Memory B cell (primary cell): ENCODE measurements around the gene SC5D.

Source experiments
- ATAC-seq: fragments of 150-1000 bp; cut with Tn5 transposase; 2 replicates; pipeline ENCODE4 v1.10.0; 2021; ENCODE audit warnings: low read depth, mild to moderate bottlenecking, moderate library complexity
- DNase-seq, 2 donors: peaks; one replicate each; pipeline ENCODE4 v3.0.0; 2022; ENCODE audit warnings: low spot score in 2 of 2
- H3K27ac Mint-ChIP-seq: one replicate; pipeline ENCODE4 v1.8.0; 2022; ENCODE audit warnings: mild to moderate bottlenecking, moderate library complexity, mixed read lengths
- H3K27me3 Mint-ChIP-seq: one replicate; pipeline ENCODE4 v1.8.0; 2022; ENCODE audit warnings: mixed read lengths
- H3K36me3 Mint-ChIP-seq: one replicate; pipeline ENCODE4 v1.8.0; 2022; ENCODE audit warnings: mild to moderate bottlenecking, mixed read lengths
- H3K4me1 Mint-ChIP-seq: one replicate; pipeline ENCODE4 v1.8.0; 2022; ENCODE audit warnings: mixed read lengths
- H3K4me3 Mint-ChIP-seq: one replicate; pipeline ENCODE4 v1.8.0; 2022; ENCODE audit warnings: mild to moderate bottlenecking, moderate library complexity, mixed read lengths
- H3K9me3 Mint-ChIP-seq: one replicate; pipeline ENCODE4 v1.8.0; 2022; ENCODE audit warnings: mixed read lengths

Gene SC5D, protein sequence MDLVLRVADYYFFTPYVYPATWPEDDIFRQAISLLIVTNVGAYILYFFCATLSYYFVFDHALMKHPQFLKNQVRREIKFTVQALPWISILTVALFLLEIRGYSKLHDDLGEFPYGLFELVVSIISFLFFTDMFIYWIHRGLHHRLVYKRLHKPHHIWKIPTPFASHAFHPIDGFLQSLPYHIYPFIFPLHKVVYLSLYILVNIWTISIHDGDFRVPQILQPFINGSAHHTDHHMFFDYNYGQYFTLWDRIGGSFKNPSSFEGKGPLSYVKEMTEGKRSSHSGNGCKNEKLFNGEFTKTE

DNA sequence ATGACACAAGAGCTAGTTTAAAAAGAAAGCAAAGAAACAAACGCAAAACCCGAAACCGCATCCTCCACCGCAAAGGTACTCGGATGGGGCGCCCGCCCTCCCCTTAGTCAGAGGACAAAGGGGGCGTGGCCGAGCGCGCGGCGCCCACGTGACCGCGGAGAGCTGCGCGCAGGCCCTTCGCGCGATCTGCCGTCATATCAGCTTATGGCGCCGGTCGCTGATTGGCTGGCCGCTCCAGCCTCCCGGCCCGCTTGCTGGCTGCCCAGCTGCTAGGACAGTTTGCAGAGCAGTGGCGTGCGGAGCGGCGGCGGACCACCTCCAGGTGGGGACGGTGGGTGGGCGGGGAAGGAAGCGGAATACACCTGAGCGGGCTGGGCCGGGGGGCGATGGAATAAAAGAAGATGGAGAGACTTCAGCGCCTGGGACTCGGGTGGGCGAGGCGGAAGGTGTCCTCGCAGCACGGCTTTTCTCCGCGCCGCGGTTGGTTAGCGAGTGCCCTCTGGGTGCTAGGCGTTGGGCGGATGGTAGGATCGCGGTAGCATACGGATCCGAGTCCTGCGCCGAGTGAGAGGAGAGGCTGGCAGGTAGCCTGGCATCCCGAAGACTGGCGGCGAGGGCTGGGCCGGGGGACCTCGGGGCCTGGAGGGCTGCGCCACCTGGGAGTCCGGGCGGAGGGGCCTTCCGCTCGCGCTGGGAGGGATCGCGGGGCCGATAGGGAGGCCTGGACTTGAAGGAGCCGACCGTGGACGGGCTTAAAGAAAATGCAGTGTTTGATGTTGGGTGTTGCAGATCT lies at the start of gene SC5D:
SC5D (plus strand) TSS at position 277 of the 793 bp plus-strand sequence. CDS start 10,605 bp downstream, outside the sequence.
- peak; percentile 89 for ATAC-seq
- peak; percentile 89 to 91 for DNase-seq
- Mint-ChIP-seq H3K9me3 (no peaks in the 10 kb centered on the region), H3K36me3 (peaks cover 5% of the 10 kb centered on the region), H3K4me1 (peaks cover 31% of the 10 kb centered on the region), H3K4me3 (peak within 1 kb of the TSS; percentile 95), H3K27me3 (no peaks in the 10 kb centered on the region), H3K27ac (peak within 1 kb of the TSS; percentile 99)

GRCh38 chr11:121244884-121245283 lies 47.7 kb upstream of the SC5D start:
- no peak for ATAC-seq
- Mint-ChIP-seq H3K27me3 (peaks cover 4% of the 10 kb centered on the region), H3K36me3 (no peaks in the 10 kb centered on the region), H3K9me3 (no peaks in the 10 kb centered on the region), H3K4me3 (no peak overlapping the region), H3K27ac (no peak overlapping the region), H3K4me1 (peaks cover 2% of the 10 kb centered on the region)
- no peak for DNase-seq

DNA sequence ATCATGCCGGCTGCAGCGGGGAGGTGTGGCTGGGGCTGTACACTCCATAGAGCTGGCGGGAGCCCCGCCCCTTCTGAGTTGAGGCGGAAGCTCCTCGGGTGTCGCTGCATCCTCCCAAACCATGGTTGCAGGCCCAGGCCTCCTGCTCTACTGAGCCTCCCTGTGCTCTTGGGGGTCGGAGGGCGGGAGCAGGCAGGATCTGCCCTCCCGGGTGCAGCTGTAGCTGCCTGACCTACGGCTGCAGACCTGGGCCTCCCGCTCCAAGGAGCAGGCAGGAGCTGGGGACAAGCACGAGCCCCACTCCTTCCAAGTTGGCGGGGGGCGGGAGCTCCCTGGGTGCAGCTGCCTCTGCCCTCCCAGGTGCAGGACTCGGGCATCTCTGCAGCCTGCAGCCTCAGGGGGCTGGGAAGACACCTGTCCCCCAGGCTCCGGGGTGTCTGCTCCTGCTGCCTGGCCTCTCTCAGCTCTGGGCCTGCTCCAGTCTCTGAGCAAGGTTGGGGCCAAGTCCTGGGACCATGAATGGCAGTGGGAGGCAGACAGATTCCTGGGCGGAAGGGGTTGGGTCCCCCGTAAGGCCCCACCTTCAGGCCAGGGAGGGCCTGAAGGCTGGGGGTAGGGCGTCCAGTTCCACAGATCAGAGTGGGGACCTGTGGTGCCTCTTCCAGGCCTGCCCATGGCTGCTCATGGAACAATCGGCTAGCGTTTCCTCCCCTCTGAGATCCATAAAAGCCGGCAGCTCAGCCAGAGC lies 46.4 kb upstream of the SC5D start:
- DNase-seq (no peak), ATAC-seq (no peak)
- Mint-ChIP-seq H3K9me3 (no peaks in the 10 kb centered on the region), H3K27me3 (peaks cover 2% of the 10 kb centered on the region), H3K4me3 (no peak overlapping the region), H3K36me3 (no peaks in the 10 kb centered on the region), H3K27ac (no peak overlapping the region), H3K4me1 (peaks cover 2% of the 10 kb centered on the region)

DNA sequence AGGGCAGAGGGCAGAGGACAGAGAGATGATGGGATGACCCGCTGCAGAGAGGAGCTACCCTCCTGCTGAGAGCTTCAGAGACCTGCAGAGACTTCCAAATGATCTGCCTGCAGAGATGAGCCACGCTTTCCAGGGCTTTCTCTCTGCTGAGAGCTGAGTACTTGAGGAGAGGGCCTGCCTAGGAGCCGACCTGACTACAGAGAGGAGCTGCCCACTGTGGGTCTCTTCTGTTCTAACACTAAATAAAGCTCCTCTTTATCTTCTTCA lies 45.9 kb upstream of the SC5D start:
- peaks cover 2% of the 10 kb centered on the region for H3K27me3 Mint-ChIP-seq
- H3K4me3 Mint-ChIP-seq: no peak overlapping the region
- H3K9me3 Mint-ChIP-seq: no peaks in the 10 kb centered on the region
- no peak for ATAC-seq
- no peaks in the 10 kb centered on the region for H3K36me3 Mint-ChIP-seq
- H3K4me1 Mint-ChIP-seq: peaks cover 2% of the 10 kb centered on the region
- no peak overlapping the region for H3K27ac Mint-ChIP-seq
- DNase-seq: no peak

DNA sequence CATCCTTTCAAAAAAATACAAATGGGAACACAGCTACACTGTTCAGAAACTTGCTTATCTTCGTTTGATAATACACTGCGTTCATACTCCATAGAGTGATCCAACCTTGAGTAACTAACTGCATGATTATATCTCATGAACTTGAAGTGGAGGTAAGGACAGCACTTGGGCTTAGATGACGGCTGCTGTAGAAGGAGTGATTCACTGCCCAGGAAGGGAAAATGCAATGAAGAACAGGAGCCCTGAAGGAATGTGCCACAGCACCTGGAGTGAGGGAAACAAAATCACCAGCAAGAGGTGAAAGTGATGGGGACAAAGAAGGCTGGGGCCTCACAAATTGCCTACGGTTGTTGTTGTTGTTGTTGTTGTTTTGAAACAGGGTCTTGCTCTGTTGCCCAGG lies 44.1 kb upstream of the SC5D start:
- H3K4me3 Mint-ChIP-seq: no peak overlapping the region
- H3K4me1 Mint-ChIP-seq: peaks cover 2% of the 10 kb centered on the region
- H3K27ac Mint-ChIP-seq: no peak overlapping the region
- peaks cover 2% of the 10 kb centered on the region for H3K27me3 Mint-ChIP-seq
- no peaks in the 10 kb centered on the region for H3K36me3 Mint-ChIP-seq
- no peak for DNase-seq
- ATAC-seq: no peak
- no peaks in the 10 kb centered on the region for H3K9me3 Mint-ChIP-seq

- Mint-ChIP-seq H3K36me3 (peaks cover 2% of the 10 kb centered on the region), H3K9me3 (peaks cover 1% of the 10 kb centered on the region), H3K27me3 (peaks cover 4% of the 10 kb centered on the region), H3K4me1 (peaks cover 2% of the 10 kb centered on the region), H3K27ac (no peak overlapping the region), H3K4me3 (no peak overlapping the region)
- peak; percentile 65 for ATAC-seq
- DNase-seq: peak in 1 of 2 donors; percentile 24
Observed at GRCh38 chr11:121249039-121249663, 43.4 kb upstream of the SC5D start.

GRCh38 chr11:121250843-121251242 lies 41.7 kb upstream of the SC5D start:
- peaks cover 2% of the 10 kb centered on the region for H3K9me3 Mint-ChIP-seq
- no peak for DNase-seq
- peaks cover 4% of the 10 kb centered on the region for H3K27me3 Mint-ChIP-seq
- H3K36me3 Mint-ChIP-seq: peaks cover 2% of the 10 kb centered on the region
- H3K4me1 Mint-ChIP-seq: peaks cover 2% of the 10 kb centered on the region
- no peak overlapping the region for H3K4me3 Mint-ChIP-seq
- H3K27ac Mint-ChIP-seq: no peak overlapping the region
- no peak for ATAC-seq

DNA sequence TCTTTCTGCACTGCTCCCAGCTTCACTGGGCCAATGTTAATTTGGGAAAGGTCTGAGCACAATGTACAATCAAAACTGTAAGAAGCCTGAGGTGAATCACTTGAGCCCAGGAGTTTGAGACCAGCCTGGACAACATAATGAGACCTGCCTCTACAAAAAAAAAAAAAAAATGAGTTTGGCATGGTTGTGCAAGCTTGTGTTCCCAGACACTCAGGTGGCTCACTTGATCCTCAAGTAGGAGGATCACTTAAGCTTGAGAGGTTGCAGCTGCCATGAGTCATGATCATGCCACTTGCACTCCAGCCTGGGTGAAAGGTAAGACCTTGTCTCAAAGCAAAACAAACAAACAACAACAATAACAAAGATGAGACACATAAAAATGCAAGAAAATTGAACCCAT lies 38.6 kb upstream of the SC5D start:
- Mint-ChIP-seq H3K27me3 (peaks cover 2% of the 10 kb centered on the region), H3K27ac (no peak overlapping the region), H3K4me3 (no peak overlapping the region), H3K4me1 (peaks cover 2% of the 10 kb centered on the region), H3K36me3 (peaks cover 2% of the 10 kb centered on the region), H3K9me3 (peaks cover 2% of the 10 kb centered on the region)
- DNase-seq (no peak), ATAC-seq (no peak)

- no peaks in the 10 kb centered on the region for H3K4me1 Mint-ChIP-seq
- H3K9me3 Mint-ChIP-seq: peaks cover 2% of the 10 kb centered on the region
- ATAC-seq: no peak
- peaks cover 2% of the 10 kb centered on the region for H3K27me3 Mint-ChIP-seq
- DNase-seq: no peak
- no peak overlapping the region for H3K4me3 Mint-ChIP-seq
- peaks cover 2% of the 10 kb centered on the region for H3K36me3 Mint-ChIP-seq
- no peak overlapping the region for H3K27ac Mint-ChIP-seq
Observed at GRCh38 chr11:121254756-121255155, 37.8 kb upstream of the SC5D start.

GRCh38 chr11:121255473-121256125 lies 37.0 kb upstream of the SC5D start:
- ATAC-seq (no peak), DNase-seq (no peak)
- Mint-ChIP-seq H3K4me1 (no peaks in the 10 kb centered on the region), H3K9me3 (peaks cover 2% of the 10 kb centered on the region), H3K27me3 (peaks cover 3% of the 10 kb centered on the region), H3K36me3 (peaks cover 2% of the 10 kb centered on the region), H3K4me3 (no peak overlapping the region), H3K27ac (no peak overlapping the region)

- DNase-seq: no peak
- ATAC-seq: no peak
- peaks cover 4% of the 10 kb centered on the region for H3K9me3 Mint-ChIP-seq
- H3K4me1 Mint-ChIP-seq: no peaks in the 10 kb centered on the region
- no peak overlapping the region for H3K27ac Mint-ChIP-seq
- peaks cover 2% of the 10 kb centered on the region for H3K36me3 Mint-ChIP-seq
- no peak overlapping the region for H3K4me3 Mint-ChIP-seq
- H3K27me3 Mint-ChIP-seq: peaks cover 6% of the 10 kb centered on the region
Observed at GRCh38 chr11:121257289-121257688, 35.3 kb upstream of the SC5D start.

GRCh38 chr11:121257976-121258375 lies 34.6 kb upstream of the SC5D start:
- Mint-ChIP-seq H3K4me1 (no peaks in the 10 kb centered on the region), H3K27me3 (peaks cover 7% of the 10 kb centered on the region), H3K9me3 (peaks cover 7% of the 10 kb centered on the region), H3K27ac (no peak overlapping the region), H3K4me3 (no peak overlapping the region), H3K36me3 (peaks cover 6% of the 10 kb centered on the region)
- DNase-seq (no peak), ATAC-seq (no peak)

DNA sequence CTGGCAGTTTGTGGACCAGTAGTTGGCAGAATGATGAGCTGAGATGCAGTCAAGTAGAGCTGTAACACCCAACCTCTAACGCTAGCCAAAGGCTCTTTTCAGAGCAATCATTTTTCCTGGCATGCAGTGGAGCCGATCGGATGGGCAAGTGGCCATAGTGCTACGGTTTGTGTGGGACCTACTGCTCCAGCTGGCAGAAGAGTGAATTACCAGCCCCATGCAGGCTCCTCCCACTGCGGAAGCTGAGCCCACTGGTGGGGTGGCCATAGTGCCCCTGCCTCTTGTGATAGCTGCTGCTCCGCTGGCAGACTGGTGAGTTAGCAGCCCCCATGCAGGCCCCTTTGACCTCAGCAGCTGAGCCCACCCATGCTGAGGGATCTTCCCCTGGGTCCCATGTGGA lies 27.0 kb upstream of the SC5D start:
- ATAC-seq (no peak), DNase-seq (no peak)
- H3K27ac Mint-ChIP-seq: no peak overlapping the region
- peaks cover 7% of the 10 kb centered on the region for H3K36me3 Mint-ChIP-seq
- no peak overlapping the region for H3K4me3 Mint-ChIP-seq
- peaks cover 30% of the 10 kb centered on the region for H3K27me3 Mint-ChIP-seq
- peaks cover 9% of the 10 kb centered on the region for H3K9me3 Mint-ChIP-seq
- no peaks in the 10 kb centered on the region for H3K4me1 Mint-ChIP-seq
